ENCODE data around the gene MEGF11.

The MEGF11 gene

GRCh38 chr15:66138096-66138783 lies 115.3 kb downstream of the MEGF11 start:
- no peak for DNase-seq

GRCh38 chr15:66136948-66137347 lies 116.6 kb downstream of the MEGF11 start:
- no peak for DNase-seq

GRCh38 chr15:66135664-66136063 lies 117.9 kb downstream of the MEGF11 start:
- no peak for DNase-seq

GRCh38 chr15:66134284-66134683 lies 119.3 kb downstream of the MEGF11 start:
- DNase-seq: no peak

GRCh38 chr15:66133247-66133885 lies 120.2 kb downstream of the MEGF11 start:
- DNase-seq: no peak

GRCh38 chr15:66132251-66132816 lies 121.2 kb downstream of the MEGF11 start:
- no peak for DNase-seq

GRCh38 chr15:66131831-66132230 lies 121.7 kb downstream of the MEGF11 start:
- no peak for DNase-seq

GRCh38 chr15:66131200-66131599 lies 122.3 kb downstream of the MEGF11 start:
- DNase-seq: no peak

GRCh38 chr15:66130496-66131034 lies 123.0 kb downstream of the MEGF11 start:
- no peak for DNase-seq

- no peak for DNase-seq
Observed at GRCh38 chr15:66129586-66129985, 124.0 kb downstream of the MEGF11 start.

GRCh38 chr15:66128116-66128680 lies 125.4 kb downstream of the MEGF11 start:
- no peak for DNase-seq

GRCh38 chr15:66126456-66126855 lies 127.1 kb downstream of the MEGF11 start:
- DNase-seq: no peak

GRCh38 chr15:66126031-66126441 lies 127.5 kb downstream of the MEGF11 start:
- no peak for DNase-seq

- DNase-seq: no peak
Observed at GRCh38 chr15:66124651-66125050, 128.9 kb downstream of the MEGF11 start.

GRCh38 chr15:66123799-66124198 lies 129.8 kb downstream of the MEGF11 start:
- DNase-seq: no peak

- DNase-seq: no peak
Observed at GRCh38 chr15:66120422-66120821, 133.1 kb downstream of the MEGF11 start.

GRCh38 chr15:66117841-66118240 lies 135.7 kb downstream of the MEGF11 start:
- DNase-seq: no peak

GRCh38 chr15:66115568-66116206 lies 137.9 kb downstream of the MEGF11 start:
- peak; percentile 20 for DNase-seq

GRCh38 chr15:66114863-66115425 lies 138.6 kb downstream of the MEGF11 start:
- no peak for DNase-seq

GRCh38 chr15:66112388-66112787 lies 141.2 kb downstream of the MEGF11 start:
- DNase-seq: no peak

GRCh38 chr15:66111363-66111762 lies 142.2 kb downstream of the MEGF11 start:
- DNase-seq: no peak

- no peak for DNase-seq
Observed at GRCh38 chr15:66110864-66111263, 142.7 kb downstream of the MEGF11 start.

- no peak for DNase-seq
Observed at GRCh38 chr15:66109826-66110225, 143.7 kb downstream of the MEGF11 start.
